ENCODE measurements around the gene SLC5A2.
A peak's percentile ranks its signal among the peaks of the same experiment; 100 is the strongest.

SLC5A2 gene

DNA sequence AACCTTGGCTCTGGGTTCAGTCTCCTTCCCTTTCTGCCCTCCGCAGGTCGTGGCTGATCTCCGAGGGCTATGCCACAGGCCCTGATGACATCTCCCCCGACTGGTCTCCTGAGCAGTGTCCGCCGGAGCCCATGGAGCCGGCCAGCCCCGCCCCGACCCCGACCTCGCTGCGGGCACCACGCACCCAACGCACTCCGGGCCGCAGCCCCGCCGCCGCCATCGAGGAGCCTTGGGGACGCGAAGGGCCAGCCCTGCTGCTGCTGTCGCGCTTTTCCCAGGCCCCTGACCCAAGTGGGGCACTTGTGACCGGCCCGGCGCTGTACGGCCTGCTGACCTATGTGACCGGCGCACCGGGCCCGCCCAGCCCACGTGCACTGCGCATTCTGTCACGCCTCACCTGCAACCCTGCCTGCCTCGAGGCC lies 18.6 kb upstream of the SLC5A2 start:
- in situ Hi-C loops (cut with HindIII; ENCODE audit: low pct_unique_long_range_greater_than_20kb, low sequenced_read_pairs): no loop called here
- TF ChIP-seq JUND (IDR thresholded peaks at IDR 0.05; ENCODE audit: low read depth): no peak
- no peak for DNase-seq (ENCODE audit: low read depth in 1 of 2, low spot score in 1 of 2)

DNA sequence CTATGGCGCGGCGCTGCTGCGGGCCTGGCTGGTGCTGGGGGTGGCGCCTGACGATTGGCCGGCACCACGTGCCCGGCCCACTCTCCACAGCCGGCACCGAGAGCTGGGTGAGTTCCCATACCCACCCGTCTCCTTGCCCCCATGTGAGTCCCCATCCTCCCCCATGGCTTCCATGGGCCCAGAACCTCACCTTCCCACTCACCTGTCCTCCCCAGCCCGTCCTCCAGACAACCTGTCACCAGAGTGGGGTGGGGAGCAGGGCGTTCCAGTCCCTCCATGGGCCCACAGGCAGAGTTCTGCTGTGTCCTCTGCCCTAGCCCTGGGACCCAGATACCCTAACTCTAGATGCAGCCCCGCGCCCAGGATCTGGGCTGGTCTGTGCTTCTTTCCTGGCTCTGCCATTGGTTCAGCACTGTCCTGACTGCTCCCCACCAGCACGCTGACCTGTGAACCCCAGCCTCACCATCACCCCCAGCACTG lies 18.1 kb upstream of the SLC5A2 start:
- DNase-seq (ENCODE audit: low read depth in 1 of 2, low spot score in 1 of 2): no peak
- in situ Hi-C loops (cut with HindIII; ENCODE audit: low pct_unique_long_range_greater_than_20kb, low sequenced_read_pairs): no loop called here
- no peak for TF ChIP-seq JUND (IDR thresholded peaks at IDR 0.05; ENCODE audit: low read depth)

DNA sequence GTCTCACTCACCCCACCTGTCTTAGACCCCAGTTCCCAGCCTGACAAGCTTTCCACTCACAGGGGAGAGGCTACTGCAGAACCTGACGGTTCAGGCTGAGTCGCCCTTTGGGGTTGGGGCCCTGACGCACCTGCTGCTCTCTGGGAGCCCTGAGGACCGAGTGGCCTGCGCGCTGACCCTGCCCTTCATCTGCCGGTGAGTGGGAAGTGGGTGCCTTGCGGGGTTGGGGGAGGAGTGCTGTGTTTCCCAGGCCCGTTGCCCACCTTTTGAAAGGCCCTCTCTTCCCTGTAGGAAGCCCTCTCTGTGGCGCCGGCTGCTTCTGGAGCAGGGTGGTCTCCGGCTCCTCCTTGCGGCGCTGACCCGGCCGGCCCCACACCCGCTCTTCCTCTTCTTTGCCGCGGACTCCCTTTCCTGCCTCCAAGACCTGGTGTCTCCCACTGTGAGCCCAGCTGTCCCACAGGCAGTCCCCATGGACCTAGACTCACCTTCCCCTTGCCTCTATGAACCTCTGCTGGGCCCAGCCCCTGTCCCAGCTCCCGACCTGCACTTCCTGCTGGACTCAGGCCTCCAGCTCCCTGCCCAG lies 17.0 kb upstream of the SLC5A2 start:
- TF ChIP-seq JUND (IDR thresholded peaks at IDR 0.05; ENCODE audit: low read depth): no peak
- DNase-seq (ENCODE audit: low read depth in 1 of 2, low spot score in 1 of 2): no peak
- in situ Hi-C loops (cut with HindIII; ENCODE audit: low pct_unique_long_range_greater_than_20kb, low sequenced_read_pairs): no loop called here

DNA sequence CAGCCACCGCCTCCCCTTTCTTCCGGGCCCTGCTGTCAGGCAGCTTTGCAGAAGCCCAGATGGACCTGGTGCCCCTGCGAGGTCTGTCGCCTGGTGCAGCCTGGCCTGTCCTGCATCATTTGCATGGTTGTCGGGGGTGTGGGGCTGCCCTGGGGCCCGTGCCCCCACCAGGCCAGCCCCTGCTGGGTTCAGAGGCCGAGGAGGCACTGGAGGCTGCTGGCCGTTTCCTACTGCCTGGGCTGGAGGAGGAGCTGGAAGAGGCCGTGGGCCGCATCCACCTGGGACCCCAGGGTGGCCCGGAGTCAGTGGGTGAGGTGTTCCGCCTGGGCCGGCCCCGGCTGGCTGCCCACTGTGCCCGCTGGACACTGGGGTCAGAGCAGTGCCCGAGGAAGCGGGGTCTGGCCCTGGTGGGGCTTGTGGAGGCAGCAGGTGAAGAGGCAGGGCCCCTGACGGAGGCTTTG lies 16.5 kb upstream of the SLC5A2 start:
- DNase-seq (ENCODE audit: low read depth in 1 of 2, low spot score in 1 of 2): no peak
- in situ Hi-C loops (cut with HindIII; ENCODE audit: low pct_unique_long_range_greater_than_20kb, low sequenced_read_pairs): no loop called here
- TF ChIP-seq JUND (IDR thresholded peaks at IDR 0.05; ENCODE audit: low read depth): no peak

DNA sequence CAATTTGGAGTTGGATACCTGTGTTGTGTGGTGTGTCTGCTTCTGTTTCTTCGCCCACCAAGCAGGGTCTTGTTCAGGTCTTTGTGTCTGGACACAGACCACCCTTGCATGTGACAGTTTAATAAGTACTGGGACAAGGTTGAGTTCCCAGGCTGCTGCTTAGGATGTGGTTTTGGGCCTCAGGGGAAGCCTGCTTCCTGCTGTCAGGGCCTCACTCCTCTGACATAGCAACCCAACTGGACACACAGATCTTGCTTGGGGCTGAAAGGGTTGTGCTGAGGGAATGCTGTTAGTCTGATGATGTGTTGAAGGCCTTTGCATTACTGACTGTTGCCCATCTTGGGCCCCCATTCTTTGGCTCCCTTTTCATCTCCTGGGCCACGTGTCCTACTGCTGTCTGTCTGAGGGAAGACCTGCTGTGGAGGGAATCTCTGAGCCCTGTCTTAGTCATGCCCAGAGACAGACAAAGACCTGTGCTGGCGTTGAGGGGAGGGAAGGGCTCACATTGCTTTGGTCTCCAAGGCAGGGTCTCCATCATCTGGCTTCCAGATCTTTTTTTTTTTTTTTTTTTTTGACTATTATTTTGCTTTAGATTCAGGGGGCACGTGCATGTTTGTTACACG lies 15.7 kb upstream of the SLC5A2 start:
- in situ Hi-C loops (cut with HindIII; ENCODE audit: low pct_unique_long_range_greater_than_20kb, low sequenced_read_pairs): no loop called here
- TF ChIP-seq JUND (IDR thresholded peaks at IDR 0.05; ENCODE audit: low read depth): no peak
- no peak for DNase-seq (ENCODE audit: low read depth in 1 of 2, low spot score in 1 of 2)

DNA sequence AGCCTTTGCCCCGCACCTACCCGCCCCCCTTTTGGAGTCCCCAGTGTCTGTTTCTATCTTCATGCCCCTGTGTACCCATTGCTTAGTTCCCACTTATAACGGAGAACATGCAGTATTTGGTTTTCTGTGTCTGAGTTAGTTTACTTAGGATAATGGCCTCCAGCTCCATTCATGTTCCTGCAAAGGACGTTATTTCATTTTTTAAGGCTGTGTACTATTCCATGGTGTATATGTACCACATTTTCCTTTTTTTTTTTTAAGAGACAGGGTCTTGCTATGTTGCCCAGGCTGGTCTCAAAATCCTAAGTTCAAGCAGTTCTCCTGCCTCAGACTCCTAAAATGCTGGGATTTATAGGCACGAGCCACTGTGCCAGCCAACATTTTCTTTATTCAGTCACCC lies 15.1 kb upstream of the SLC5A2 start:
- no peak for TF ChIP-seq JUND (IDR thresholded peaks at IDR 0.05; ENCODE audit: low read depth)
- in situ Hi-C loops (cut with HindIII; ENCODE audit: low pct_unique_long_range_greater_than_20kb, low sequenced_read_pairs): no loop called here
- DNase-seq (ENCODE audit: low read depth in 1 of 2, low spot score in 1 of 2): no peak

DNA sequence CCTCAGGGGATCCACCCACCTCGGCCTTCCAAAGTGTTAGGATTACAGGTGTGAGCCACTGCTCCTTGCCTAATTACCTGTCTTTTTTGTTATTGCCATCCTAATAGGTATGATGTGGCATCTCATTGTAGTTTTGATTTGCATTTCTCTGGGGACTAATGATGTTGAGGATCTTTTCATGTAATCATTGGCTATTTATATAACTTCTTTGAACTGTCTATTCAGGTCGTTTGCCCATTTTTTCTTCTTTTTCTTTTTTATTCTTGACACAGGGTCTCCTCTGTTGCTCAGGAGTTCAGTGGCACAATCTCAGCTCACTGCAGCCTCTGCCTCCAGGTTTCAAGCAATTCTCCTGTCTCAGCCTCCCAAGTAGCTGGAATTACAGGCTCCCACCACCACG lies 12.3 kb upstream of the SLC5A2 start:
- DNase-seq (ENCODE audit: low read depth in 1 of 2, low spot score in 1 of 2): no peak
- in situ Hi-C loops (cut with HindIII; ENCODE audit: low pct_unique_long_range_greater_than_20kb, low sequenced_read_pairs): no loop called here
- TF ChIP-seq JUND (IDR thresholded peaks at IDR 0.05; ENCODE audit: low read depth): no peak

DNA sequence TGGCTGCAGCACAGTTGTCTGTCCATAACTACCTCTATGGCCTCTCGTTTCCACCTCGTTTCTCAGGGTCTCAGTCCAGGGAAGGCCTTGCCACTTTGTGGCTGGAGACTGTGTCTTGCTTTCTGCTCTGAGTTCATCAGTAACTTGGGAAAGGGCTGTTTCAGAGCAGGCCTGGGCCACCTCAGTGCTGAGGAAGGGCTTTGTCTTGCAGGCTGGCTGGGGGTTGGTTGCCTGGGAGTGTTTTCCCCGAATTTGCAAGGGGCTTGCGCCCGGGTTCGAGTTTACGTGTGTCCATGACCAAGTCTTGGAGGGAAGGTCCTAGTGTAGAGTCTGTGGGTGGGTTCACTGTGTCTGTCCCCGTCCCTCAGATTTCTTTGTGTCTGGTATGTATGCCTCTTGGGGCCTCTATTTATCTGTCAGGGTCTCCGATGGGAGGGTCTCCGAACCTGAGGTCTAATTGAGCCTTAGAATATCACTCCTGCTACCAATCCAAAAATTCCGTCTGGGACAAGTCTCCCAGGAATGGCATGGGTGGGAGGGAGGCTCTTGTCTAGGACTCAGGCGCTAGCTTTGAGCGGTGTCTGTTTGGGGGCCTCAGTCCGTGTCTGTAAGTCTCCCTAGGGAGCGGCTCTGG lies 11.6 kb upstream of the SLC5A2 start:
- DNase-seq (ENCODE audit: low read depth in 1 of 2, low spot score in 1 of 2): no peak
- no peak for TF ChIP-seq JUND (IDR thresholded peaks at IDR 0.05; ENCODE audit: low read depth)
- in situ Hi-C loops (cut with HindIII; ENCODE audit: low pct_unique_long_range_greater_than_20kb, low sequenced_read_pairs): no loop called here

DNA sequence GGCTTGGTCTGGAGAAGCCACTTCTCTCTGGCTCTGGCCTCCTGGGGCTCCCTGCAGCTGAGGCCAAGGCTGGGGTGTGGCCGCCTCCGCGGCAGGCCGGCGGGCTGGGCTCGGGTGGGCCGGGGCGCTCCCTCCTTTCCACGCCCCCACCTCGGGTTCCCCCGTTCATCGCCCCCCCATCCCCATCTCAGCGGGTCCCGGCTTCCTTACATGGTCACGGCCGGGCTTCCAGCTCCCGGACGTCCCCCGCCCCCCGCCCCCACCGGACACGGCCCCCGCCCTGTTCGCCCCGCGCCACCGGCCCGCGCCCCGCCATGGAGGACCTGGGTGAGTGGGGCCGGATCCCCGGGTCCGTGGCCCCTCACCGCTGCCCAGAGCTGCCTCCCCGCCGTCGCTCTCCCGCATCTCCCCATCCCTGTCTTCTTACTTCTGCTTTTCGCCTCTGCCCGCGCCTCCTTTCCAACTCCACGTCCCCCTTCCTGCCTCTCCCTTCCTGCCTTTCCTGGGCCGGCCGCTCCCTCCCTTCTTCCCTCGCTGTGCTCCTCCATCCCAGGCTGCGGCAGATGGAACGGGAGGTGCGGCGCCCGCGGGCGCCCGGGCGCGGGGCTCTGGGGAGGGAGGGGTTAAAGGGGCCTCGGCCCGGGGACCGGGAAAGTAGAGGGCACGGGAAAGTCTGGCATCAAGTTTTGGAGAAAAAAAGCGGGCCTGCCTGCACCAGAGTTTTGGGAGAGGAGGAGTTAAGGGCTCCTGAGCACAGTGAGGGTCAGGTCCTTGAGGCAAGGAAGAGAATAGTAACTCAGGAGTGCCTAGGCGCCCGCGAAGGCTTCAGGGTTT lies 10.8 kb upstream of the SLC5A2 start, which contains the start of gene TGFB1I1:
Gene TGFB1I1 (plus strand): TSS at position 278 of the 834 bp plus-strand sequence. CDS start 37 bp downstream, at position 315.
- in situ Hi-C loops (cut with HindIII; ENCODE audit: low pct_unique_long_range_greater_than_20kb, low sequenced_read_pairs): no loop called here
- DNase-seq (ENCODE audit: low read depth in 1 of 2, low spot score in 1 of 2): no peak
- no peak for TF ChIP-seq JUND (IDR thresholded peaks at IDR 0.05; ENCODE audit: low read depth)

DNA sequence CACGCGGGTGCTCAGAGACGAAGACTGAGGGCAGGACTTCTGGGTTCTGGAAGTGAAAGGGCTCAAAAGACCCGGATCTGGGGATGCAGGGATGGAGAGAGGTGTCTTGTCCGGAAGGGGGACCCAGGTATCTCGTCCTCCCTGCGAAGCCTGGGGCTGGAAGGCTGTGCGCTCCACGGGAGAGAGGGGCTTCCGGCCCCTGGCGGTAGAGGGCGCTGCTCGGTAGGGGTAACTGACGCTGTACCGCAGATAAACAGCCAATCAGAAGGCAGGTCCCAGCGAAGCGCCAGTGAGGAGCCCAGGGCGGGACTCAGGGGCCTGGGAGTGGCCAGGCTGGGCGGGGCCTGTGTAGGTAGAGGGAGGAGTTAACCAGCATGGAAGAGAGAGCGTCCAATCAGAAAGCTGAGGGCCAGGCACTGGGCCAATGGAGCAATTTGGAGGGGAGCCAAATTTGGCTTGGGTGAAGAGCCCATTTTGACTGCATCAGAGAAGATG lies 10.2 kb upstream of the SLC5A2 start:
- TF ChIP-seq JUND (IDR thresholded peaks at IDR 0.05; ENCODE audit: low read depth): no peak
- DNase-seq (ENCODE audit: low read depth in 1 of 2, low spot score in 1 of 2): peak; percentile 67 to 90
- in situ Hi-C loops (cut with HindIII; ENCODE audit: low pct_unique_long_range_greater_than_20kb, low sequenced_read_pairs): no loop called here

DNA sequence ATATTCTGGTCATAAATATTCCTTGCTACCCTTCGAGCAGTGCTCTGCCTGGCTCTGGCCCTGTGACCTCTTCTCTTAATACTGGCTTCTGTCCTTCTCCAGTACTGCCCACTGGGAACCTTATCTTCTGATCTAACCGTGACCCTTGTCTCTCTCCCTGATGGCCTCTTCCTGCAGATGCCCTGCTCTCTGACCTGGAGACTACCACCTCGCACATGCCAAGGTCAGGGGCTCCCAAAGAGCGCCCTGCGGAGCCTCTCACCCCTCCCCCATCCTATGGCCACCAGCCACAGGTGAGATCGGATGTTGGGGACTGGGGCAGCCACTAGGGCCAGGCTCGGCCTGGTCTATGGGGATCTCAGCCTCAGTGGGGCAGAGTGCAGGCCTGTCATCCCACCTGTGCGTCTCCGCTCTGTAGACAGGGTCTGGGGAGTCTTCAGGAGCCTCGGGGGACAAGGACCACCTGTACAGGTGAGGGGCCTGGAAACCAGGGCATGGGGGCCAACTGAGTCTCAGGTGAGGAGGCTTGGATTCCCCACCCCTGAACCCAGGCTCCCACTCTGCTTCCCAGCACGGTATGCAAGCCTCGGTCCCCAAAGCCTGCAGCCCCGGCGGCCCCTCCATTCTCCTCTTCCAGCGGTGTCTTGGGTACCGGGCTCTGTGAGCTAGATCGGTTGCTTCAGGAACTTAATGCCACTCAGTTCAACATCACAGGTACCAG lies 9.5 kb upstream of the SLC5A2 start:
- in situ Hi-C loops (cut with HindIII; ENCODE audit: low pct_unique_long_range_greater_than_20kb, low sequenced_read_pairs): no loop called here
- DNase-seq (ENCODE audit: low read depth in 1 of 2, low spot score in 1 of 2): no peak
- TF ChIP-seq JUND (IDR thresholded peaks at IDR 0.05; ENCODE audit: low read depth): no peak
